Nephron (organoid): ENCODE measurements around the gene CEP128.
A peak's percentile ranks its signal among the peaks of the same experiment; 100 is the strongest.

Source experiments
- H3K27ac Mint-ChIP-seq, 3 experiments: 2 replicates each; pipeline ENCODE4 v1.8.0; 2020; ENCODE audit warnings: mixed read lengths in 3 of 3, mild to moderate bottlenecking in 2 of 3, moderate library complexity in 1 of 3
- H3K27me3 Mint-ChIP-seq: 2 replicates; pipeline ENCODE4 v1.8.0; 2021; ENCODE audit warnings: low read depth, mild to moderate bottlenecking, moderate library complexity, mixed read lengths
- H3K36me3 Mint-ChIP-seq: 2 replicates; pipeline ENCODE4 v1.8.0; 2020; ENCODE audit warnings: low read depth, mixed read lengths
- H3K4me1 Mint-ChIP-seq: 2 replicates; pipeline ENCODE4 v1.8.0; 2020; ENCODE audit warnings: mixed read lengths
- H3K4me3 Mint-ChIP-seq, 3 experiments: 2 replicates each; pipeline ENCODE4 v1.8.0; 2020; ENCODE audit warnings: mild to moderate bottlenecking in 3 of 3, mixed read lengths in 3 of 3, moderate library complexity in 2 of 3
- H3K9me3 Mint-ChIP-seq: 2 replicates; pipeline ENCODE4 v1.8.0; 2020; ENCODE audit warnings: mixed read lengths
- CTCF ChIP-seq, 3 experiments: fragments of 200-600 bp; sonication (generic); IDR thresholded peaks; one replicate each; pipeline ENCODE4 v1.5.0; 2021; ENCODE audit warnings: antibody characterized with exemption in 3 of 3; ENCODE audit not compliant: unreplicated experiment in 3 of 3

The CEP128 gene

GRCh38 chr14:80933686-80934085 lies 7.9 kb downstream of the CEP128 start:
- Mint-ChIP-seq H3K27me3 (no peaks in the 10 kb centered on the region), H3K4me1 (peaks cover 27% of the 10 kb centered on the region), H3K4me3 (no peak overlapping the region), H3K27ac (no peak overlapping the region), H3K9me3 (peaks cover 3% of the 10 kb centered on the region), H3K36me3 (peaks cover 5% of the 10 kb centered on the region)
- TF ChIP-seq CTCF (IDR thresholded peaks at IDR 0.05; ENCODE audit: unreplicated experiment in 3 of 3) = no peak

- H3K27me3 Mint-ChIP-seq = no peaks in the 10 kb centered on the region
- H3K36me3 Mint-ChIP-seq = peaks cover 5% of the 10 kb centered on the region
- no peak for TF ChIP-seq CTCF (IDR thresholded peaks at IDR 0.05; ENCODE audit: unreplicated experiment in 3 of 3)
- peaks cover 27% of the 10 kb centered on the region for H3K4me1 Mint-ChIP-seq
- H3K9me3 Mint-ChIP-seq = peaks cover 7% of the 10 kb centered on the region
- H3K27ac Mint-ChIP-seq = peak overlapping the region in 1 of 3 experiments; percentile 23
- H3K4me3 Mint-ChIP-seq = peak overlapping the region in 1 of 3 experiments; percentile 24
These were observed 8.3 kb downstream of the CEP128 start for GRCh38 chr14:80933282-80933681.

- H3K9me3 Mint-ChIP-seq = peaks cover 12% of the 10 kb centered on the region
- no peak overlapping the region for H3K4me3 Mint-ChIP-seq
- no peak for TF ChIP-seq CTCF (IDR thresholded peaks at IDR 0.05; ENCODE audit: unreplicated experiment in 3 of 3)
- peaks cover 5% of the 10 kb centered on the region for H3K36me3 Mint-ChIP-seq
- H3K4me1 Mint-ChIP-seq = peaks cover 33% of the 10 kb centered on the region
- H3K27me3 Mint-ChIP-seq = no peaks in the 10 kb centered on the region
- H3K27ac Mint-ChIP-seq = peak overlapping the region in 1 of 3 experiments; percentile 33
These were observed 10.6 kb downstream of the CEP128 start for GRCh38 chr14:80930836-80931389.

- Mint-ChIP-seq H3K36me3 (peaks cover 6% of the 10 kb centered on the region), H3K27me3 (no peaks in the 10 kb centered on the region), H3K9me3 (peaks cover 12% of the 10 kb centered on the region), H3K4me1 (peaks cover 33% of the 10 kb centered on the region), H3K27ac (no peak overlapping the region), H3K4me3 (no peak overlapping the region)
- no peak for TF ChIP-seq CTCF (IDR thresholded peaks at IDR 0.05; ENCODE audit: unreplicated experiment in 3 of 3)
These were observed 11.4 kb downstream of the CEP128 start for GRCh38 chr14:80930095-80930494.

GRCh38 chr14:80927083-80927989 lies 14.2 kb downstream of the CEP128 start:
- TF ChIP-seq CTCF (IDR thresholded peaks at IDR 0.05; ENCODE audit: unreplicated experiment in 3 of 3) = no peak
- peak overlapping the region in 1 of 3 experiments; percentile 29 for H3K27ac Mint-ChIP-seq
- H3K4me3 Mint-ChIP-seq = no peak overlapping the region
- peaks cover 9% of the 10 kb centered on the region for H3K36me3 Mint-ChIP-seq
- H3K27me3 Mint-ChIP-seq = no peaks in the 10 kb centered on the region
- H3K4me1 Mint-ChIP-seq = peaks cover 19% of the 10 kb centered on the region
- peaks cover 12% of the 10 kb centered on the region for H3K9me3 Mint-ChIP-seq
